PC-9 (cell line): ENCODE results near the gene PHACTR1. TPM values are rescaled to one million over a fixed set of nuclear protein-coding genes. Genes with fewer than 3 reads are reported as not detected.

Source experiments
- BruUV-seq: library from RNA; stranded (reverse); fragments of 400-500 nt; replicated peaks from 2 replicates; lab custom pipeline; 2021; lab: Mats Ljungman, UMichigan
- CTCF ChIA-PET: fragments of 300-600 bp; sonication (Branson Sonifier 250); formaldehyde crosslinking; loops from one replicate; lab custom pipeline; 2022; ENCODE audit warnings: antibody characterized with exemption; lab: Charles Lee
- POLR2A ChIA-PET: fragments of 300-600 bp; sonication (Branson Sonifier 250); formaldehyde crosslinking; loops from one replicate; lab custom pipeline; 2022; ENCODE audit warnings: antibody characterized with exemption; ENCODE audit not compliant: unreplicated experiment; lab: Charles Lee
- DNase-seq, 2 experiments: peaks; one replicate each; pipeline versions ENCODE4 v3.0.0 to v3.0.0-alpha.2; 2015 to 2022; ENCODE audit warnings: mixed read lengths in 1 of 2
- H2AFZ ChIP-seq: fragments of 200-600 bp; sonication (generic); 2 replicates; pipeline ENCODE4 v1.8.1; 2017; ENCODE audit warnings: antibody characterized with exemption
- H3F3A ChIP-seq: fragments of 200-600 bp; sonication (generic); 2 replicates; pipeline ENCODE4 v1.8.1; 2017; ENCODE audit warnings: antibody characterized with exemption, mild to moderate bottlenecking, low read depth; ENCODE audit not compliant: insufficient read depth
- H3K27ac ChIP-seq: fragments of 200-600 bp; sonication (generic); 2 replicates; pipeline ENCODE4 v1.6.1; 2016; ENCODE audit warnings: mixed run types
- H3K27me3 ChIP-seq: fragments of 200-600 bp; sonication (generic); 2 replicates; pipeline ENCODE4 v1.6.1; 2016; ENCODE audit warnings: low read depth, mixed run types; ENCODE audit not compliant: insufficient read depth
- H3K36me3 ChIP-seq: fragments of 200-600 bp; sonication (generic); 2 replicates; pipeline ENCODE4 v1.6.1; 2016; ENCODE audit warnings: low read depth, mixed run types
- H3K4me1 ChIP-seq: fragments of 200-600 bp; sonication (generic); replicated peaks from 2 replicates; pipeline ENCODE4 v1.6.1; 2016; ENCODE audit warnings: mixed run types; ENCODE audit not compliant: insufficient read depth
- H3K4me2 ChIP-seq: fragments of 200-600 bp; sonication (generic); 2 replicates; pipeline ENCODE4 v1.6.1; 2017; ENCODE audit warnings: mixed run types
- H3K4me3 ChIP-seq: fragments of 200-600 bp; sonication (generic); 2 replicates; pipeline ENCODE4 v1.6.1; 2016; ENCODE audit warnings: mixed run types
- H3K79me2 ChIP-seq: fragments of 200-600 bp; sonication (generic); 2 replicates; pipeline ENCODE4 v1.6.1; 2017; ENCODE audit warnings: low read depth, mixed run types
- H3K9me2 ChIP-seq: fragments of 200-600 bp; sonication (generic); 2 replicates; pipeline ENCODE4 v1.8.1; 2017; ENCODE audit warnings: mild to moderate bottlenecking; ENCODE audit not compliant: insufficient read depth
- H3K9me3 ChIP-seq: fragments of 200-600 bp; sonication (generic); 2 replicates; pipeline ENCODE4 v1.8.1; 2016; ENCODE audit warnings: low read depth; ENCODE audit not compliant: insufficient read depth
- H4K20me1 ChIP-seq: fragments of 200-600 bp; sonication (generic); 2 replicates; pipeline ENCODE4 v1.8.1; 2017; ENCODE audit not compliant: insufficient read depth
- CTCF ChIP-seq: fragments of 200-600 bp; sonication (generic); conservative IDR thresholded peaks from 2 replicates; pipeline ENCODE4 v1.6.1; 2017; ENCODE audit warnings: mixed run types, antibody characterized with exemption, mild to moderate bottlenecking, moderate library complexity
- EZH2 ChIP-seq: fragments of 200-600 bp; sonication (generic); IDR thresholded peaks from 2 replicates; pipeline ENCODE4 v1.8.0; 2017; ENCODE audit warnings: antibody characterized with exemption, low read depth
- intact Hi-C: fragments of 100-400 bp; cut with micrococcal nuclease; formaldehyde crosslinking; loops from one replicate; pipeline ENCODE4 v1.10.0; 2022; ENCODE audit not compliant: unreplicated experiment
- total RNA-seq: library from RNA; stranded (reverse); gene quantifications from 2 replicates; pipeline ENCODE4 v1.2.3, GENCODE V29; 2021

The PHACTR1 gene
- total RNA-seq, 1 experiment from 2014 or later, result not detected

- Histone ChIP-seq H3K9me2 (no peaks in the 10 kb centered on the region), H3K27ac (peak overlapping the region; percentile 43; the same call in 1 of the 2 replicates), H3K27me3 (no peaks in the 10 kb centered on the region), H3F3A (peaks cover 6% of the 10 kb centered on the region; the same call in 1 of the 2 replicates), H3K79me2 (no peaks in the 10 kb centered on the region), H3K4me2 (no peak overlapping the region), H3K9me3 (no peaks in the 10 kb centered on the region), H4K20me1 (no peaks in the 10 kb centered on the region), H3K36me3 (peaks cover 37% of the 10 kb centered on the region), H3K4me1 (peaks cover 7% of the 10 kb centered on the region; the same call in 1 of the 2 replicates), H3K4me3 (no peak overlapping the region), H2AFZ (no peak overlapping the region)
- intact Hi-C loops, result no loop called here
- DNase-seq, result peak in 1 of 2 experiments; percentile 61
- no TSS peak for BruUV-seq
- TF ChIP-seq CTCF, result no peak
- no peak for TF ChIP-seq EZH2
- ChIA-PET CTCF (no interaction called here), POLR2A (no interaction called here)
Measured at GRCh38 chr6:13307508-13307995, 591.0 kb downstream of the PHACTR1 start.

- BruUV-seq, result no TSS peak
- intact Hi-C loops, result no loop called here
- H3K36me3 ChIP-seq, result peaks cover 32% of the 10 kb centered on the region
Measured at GRCh38 chr6:13308332-13308731, 591.8 kb downstream of the PHACTR1 start.

GRCh38 chr6:13311155-13311554, 594.6 kb downstream of the PHACTR1 start:
- no peak overlapping the region for H2AFZ ChIP-seq
- intact Hi-C loops, result no loop called here
- H3F3A ChIP-seq, result 0 out of 2 replicates have a peak, but pooled peaks cover 8% of the 10 kb centered on the region
- H3K4me2 ChIP-seq, result no peak overlapping the region
- no peaks in the 10 kb centered on the region; the same call in 1 of the 2 replicates for H3K4me1 ChIP-seq
- peaks cover 16% of the 10 kb centered on the region for H3K36me3 ChIP-seq
- no peak for DNase-seq
- no peaks in the 10 kb centered on the region for H3K79me2 ChIP-seq
- H3K27ac ChIP-seq, result no peak overlapping the region
- no peaks in the 10 kb centered on the region for H4K20me1 ChIP-seq
- H3K27me3 ChIP-seq, result no peaks in the 10 kb centered on the region
- BruUV-seq, result no TSS peak
- TF ChIP-seq EZH2 (no peak), CTCF (no peak)
- ChIA-PET POLR2A (no interaction called here), CTCF (no interaction called here)
- H3K4me3 ChIP-seq, result no peak overlapping the region
- no peaks in the 10 kb centered on the region for H3K9me3 ChIP-seq
- H3K9me2 ChIP-seq, result no peaks in the 10 kb centered on the region

More at GRCh38 chr6:13308332-13308731, 591.8 kb downstream of the PHACTR1 start:
- Histone ChIP-seq H4K20me1 (no peaks in the 10 kb centered on the region), H3K9me2 (no peaks in the 10 kb centered on the region), H3K4me2 (no peak overlapping the region), H3K79me2 (no peaks in the 10 kb centered on the region), H3F3A (0 out of 2 replicates have a peak, but pooled peaks cover 3% of the 10 kb centered on the region), H3K9me3 (no peaks in the 10 kb centered on the region), H2AFZ (no peak overlapping the region), H3K27ac (peak overlapping the region; percentile 43; the same call in 1 of the 2 replicates), H3K4me1 (0 out of 2 replicates have a peak, but pooled peaks cover 2% of the 10 kb centered on the region), H3K27me3 (no peaks in the 10 kb centered on the region), H3K4me3 (no peak overlapping the region)
- DNase-seq, result no peak
- ChIA-PET POLR2A (no interaction called here), CTCF (no interaction called here)
- no peak for TF ChIP-seq CTCF
- TF ChIP-seq EZH2, result no peak
